Activated effector memory CD4-positive, alpha-beta T cell treated with anti-CD3 and anti-CD28 coated beads, Interleukin-2, amount 50 U/mL, for 16 hours (primary cell): ENCODE data around the gene CCDC69.

Source experiments
- DNase-seq: peaks from one replicate; pipeline ENCODE4 v3.0.0-alpha.2; 2020

CCDC69 gene

DNA sequence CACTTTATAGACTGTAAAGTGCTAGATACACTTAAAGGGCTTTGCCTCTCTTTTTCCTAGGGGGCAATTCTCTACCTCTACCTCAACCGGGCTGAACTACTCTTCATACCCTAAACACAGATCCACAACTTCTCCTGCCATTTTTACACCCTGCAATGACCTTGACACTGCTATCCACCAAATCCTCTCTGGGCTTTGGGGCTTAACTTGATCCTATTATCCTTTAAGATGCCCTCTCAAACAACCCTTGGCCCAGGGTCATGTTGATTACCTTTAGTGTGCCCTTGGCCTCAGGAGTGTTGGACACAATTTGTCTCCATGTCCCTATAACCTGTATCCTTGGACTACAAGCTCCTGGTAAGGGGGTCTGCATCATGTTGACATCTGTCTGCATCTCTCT, 85.8 kb downstream of the CCDC69 start:
- DNase-seq = no peak

DNA sequence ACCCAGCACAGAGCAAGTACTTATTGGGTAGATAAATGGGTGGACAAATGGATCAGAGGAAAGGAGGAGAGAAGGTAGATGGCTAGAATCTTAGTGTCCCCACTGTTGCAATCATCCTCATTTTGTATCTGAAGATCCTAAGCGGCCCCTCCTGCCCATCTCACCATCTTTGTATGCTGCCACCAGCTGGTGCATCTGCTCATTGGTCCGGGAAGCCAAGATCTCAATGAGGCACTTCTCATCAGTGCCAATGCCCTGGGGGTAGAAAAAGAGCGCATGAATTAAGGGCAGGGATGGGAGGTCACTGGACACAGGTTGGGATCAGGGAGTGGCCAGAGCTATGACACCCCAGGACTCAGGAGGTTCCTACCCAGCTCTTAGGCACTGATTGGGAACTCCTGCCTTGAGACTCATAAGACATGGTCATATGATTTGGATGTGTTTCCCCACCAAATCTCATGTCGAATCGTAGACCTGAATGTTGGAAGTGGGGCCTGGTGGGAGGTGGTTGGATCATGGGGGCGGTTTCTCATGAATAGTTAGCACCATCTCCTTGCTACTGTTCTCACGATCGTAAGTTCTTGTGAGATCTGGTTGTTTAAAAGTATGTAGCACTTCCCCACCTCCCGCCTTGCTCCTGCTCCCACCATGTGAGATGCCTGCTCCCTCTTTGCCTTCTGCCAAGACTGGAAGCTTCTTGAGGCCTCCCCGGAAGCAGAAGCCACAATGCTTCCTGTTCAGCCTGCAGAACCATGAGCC, 86.6 kb downstream of the CCDC69 start:
- no peak for DNase-seq

DNA sequence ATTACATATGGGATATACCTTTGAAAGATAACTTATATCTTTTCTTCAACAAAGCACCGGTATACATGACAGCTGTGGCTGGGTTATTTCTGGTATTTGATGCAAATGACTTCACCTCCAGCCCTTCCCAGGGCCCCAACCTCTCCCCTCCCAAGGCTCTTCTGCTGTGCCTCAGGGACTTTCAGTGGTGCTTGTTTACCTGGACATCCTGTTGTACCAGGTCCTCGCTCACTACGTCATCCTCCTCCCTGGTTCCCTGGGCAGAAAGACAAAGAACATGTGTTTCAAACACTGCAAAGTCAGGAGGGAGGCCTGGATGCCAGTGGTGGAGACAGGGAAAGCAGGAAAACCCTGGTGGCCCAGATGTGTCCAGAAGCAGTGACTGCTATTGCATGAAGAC, 89.7 kb downstream of the CCDC69 start:
- DNase-seq = no peak

DNA sequence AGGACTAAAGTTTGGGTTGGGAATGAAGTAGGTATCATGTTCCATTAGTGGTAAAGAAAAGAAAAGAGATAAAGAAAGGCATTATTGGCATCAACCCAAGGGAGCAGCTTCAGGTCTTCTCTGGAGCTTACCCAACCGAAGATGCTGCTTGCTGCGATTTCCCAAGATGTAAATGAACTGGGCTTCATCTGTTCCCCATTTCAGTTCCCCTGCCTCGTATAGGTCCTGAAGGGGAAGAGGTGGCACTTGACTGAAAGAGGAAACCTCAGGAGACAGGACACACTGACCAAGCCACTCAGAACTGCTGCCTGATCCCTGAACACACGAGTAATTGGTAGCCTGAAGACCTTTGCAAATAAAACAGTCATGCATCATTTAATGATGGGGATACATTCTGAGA, 90.9 kb downstream of the CCDC69 start:
- no peak for DNase-seq
